Suppressor macrophage treated with lipopolysaccharide for 4 hours (primary cell): ENCODE data around the gene NPAT.
"Not testable (repeated sequence)": the region's sequence is repeated elsewhere in the genome, so short reads cannot be mapped to it uniquely, and the experiment has no call there.

Experiments used
- DNase-seq: peaks from one replicate; pipeline ENCODE4 v3.0.0-alpha.2; 2020

Gene NPAT

GRCh38 chr11:108148556-108148955, 73.9 kb downstream of the NPAT start:
- DNase-seq = no peak

GRCh38 chr11:108147150-108147549, 75.3 kb downstream of the NPAT start:
- DNase-seq = no peak

GRCh38 chr11:108144615-108145014, 77.8 kb downstream of the NPAT start:
- no peak for DNase-seq

- no peak for DNase-seq
Observed at GRCh38 chr11:108142304-108142703, 80.1 kb downstream of the NPAT start.

DNA sequence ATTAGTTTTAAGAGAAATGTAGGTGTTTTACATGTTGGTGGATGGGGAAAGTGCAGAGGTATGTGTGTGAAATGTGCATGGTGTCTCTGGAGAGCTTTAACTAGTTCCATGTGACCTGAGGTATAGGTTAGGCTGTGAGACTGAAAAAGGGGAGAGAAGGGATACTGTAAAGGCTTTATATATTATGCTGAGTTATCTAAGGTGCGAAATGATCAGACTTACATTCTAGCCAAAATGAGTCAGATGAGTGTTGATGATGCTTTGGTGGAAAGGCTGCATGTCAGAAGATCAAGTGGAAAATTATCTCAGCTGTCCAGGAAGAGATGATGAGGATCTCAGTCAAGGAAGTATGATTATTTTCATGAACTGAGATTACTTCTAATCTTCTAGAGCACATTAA, 85.2 kb downstream of the NPAT start:
- DNase-seq = no peak

DNA sequence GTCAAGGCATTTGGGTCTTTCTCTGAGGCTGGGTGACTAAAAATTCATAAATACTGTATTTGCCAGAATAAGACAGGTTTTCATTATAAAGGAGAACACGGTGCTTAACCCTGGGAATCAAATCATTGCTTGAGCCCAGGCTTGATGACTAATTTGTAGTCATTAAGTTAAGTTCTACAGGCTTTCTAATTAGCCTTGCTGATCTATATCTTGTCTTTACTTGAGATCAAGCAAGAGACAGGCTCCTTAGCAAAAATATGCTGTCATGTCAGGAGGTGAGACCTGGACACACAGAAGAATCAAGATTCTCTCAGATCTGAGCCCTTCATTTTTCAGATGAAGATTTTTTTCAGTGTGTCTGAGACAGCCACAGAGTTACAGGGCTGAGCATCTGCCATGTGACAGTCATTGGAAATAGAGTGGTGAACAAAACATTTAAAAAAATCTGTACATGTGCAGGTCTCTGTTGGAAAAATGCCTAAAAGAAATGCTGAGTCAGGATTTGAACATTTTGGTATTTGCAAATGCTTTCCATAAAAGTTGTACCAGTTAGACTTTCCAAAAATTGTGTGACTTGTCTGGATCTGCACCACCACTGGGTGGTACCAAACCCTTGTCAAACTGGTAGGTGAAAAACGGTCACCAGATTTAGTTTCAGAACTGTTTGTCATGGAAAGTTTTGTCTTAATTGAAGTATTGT, 86.4 kb downstream of the NPAT start:
- no peak for DNase-seq

- DNase-seq = not testable (repeated sequence)
Observed at GRCh38 chr11:108132993-108133538, 89.4 kb downstream of the NPAT start.

DNA sequence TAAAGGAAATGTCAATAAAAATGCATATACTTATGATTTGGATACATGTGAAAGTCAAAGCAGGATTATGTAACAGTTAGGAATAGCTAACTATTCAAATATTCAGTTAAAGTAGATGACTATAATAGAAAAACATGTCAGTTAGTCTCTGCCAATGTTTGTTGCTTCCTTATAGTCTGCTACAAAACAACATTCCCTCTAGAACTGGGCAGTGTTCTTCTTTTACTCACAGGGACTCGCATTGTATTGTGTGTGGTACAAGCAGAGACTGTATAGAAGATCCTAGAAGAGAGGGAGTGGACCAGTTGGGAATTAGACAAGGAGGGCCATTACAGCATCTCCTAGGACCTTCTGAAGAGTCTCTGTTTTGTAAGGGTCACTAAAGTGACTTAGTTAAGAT, 90.4 kb downstream of the NPAT start:
- no peak for DNase-seq

DNA sequence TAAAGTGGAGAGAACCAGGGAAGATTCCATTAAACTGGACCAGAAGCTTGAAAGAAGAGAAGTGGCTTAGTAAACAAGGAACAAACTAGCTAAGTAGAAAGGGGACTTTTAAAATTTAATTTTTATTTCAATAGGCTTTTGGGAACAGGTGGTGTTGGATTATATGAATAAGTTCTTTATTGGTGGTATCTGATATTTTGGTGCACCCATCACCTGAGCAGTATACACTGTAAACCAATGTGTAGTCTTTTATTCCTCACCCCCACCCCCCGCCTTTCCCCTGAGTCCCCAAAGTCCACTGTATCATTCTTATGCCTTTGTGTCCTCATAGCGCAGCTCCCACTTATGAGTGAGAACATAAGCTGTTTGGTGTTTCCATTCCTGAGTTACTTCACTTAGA, 93.7 kb downstream of the NPAT start:
- DNase-seq = no peak

- DNase-seq = no peak
Observed at GRCh38 chr11:108125096-108125495, 97.3 kb downstream of the NPAT start.

DNA sequence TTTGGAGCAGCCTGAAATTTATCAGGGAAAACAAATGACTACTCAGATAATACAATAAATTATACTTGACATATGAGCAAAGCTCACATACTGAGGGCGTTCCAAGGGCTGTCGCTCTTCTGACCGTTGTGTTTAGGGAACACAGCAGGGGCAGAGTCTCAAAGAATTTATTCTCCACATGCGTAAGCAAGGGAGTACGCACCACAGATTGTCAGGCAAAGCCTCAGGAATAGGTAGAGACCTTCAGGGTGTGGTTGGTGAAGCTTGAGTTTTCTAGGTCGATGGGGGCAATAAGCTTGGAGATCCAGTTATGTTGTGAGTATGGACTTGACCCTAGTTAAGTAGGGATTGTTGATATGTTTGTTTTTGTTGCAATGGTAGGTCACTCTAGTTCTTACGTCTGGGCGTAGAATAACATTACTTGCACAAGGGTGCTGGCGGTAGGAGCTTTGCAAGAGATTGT, 100.2 kb downstream of the NPAT start:
- no peak for DNase-seq

GRCh38 chr11:108121274-108122155, 100.9 kb downstream of the NPAT start, which contains the start of gene ACAT1:
TSS of gene ACAT1 (plus strand) at chr11:108121567. CDS start at chr11:108121607, 40 bp downstream.
- DNase-seq = peak; percentile 97

- DNase-seq = not testable (repeated sequence)
Observed at GRCh38 chr11:108120936-108121273, 101.5 kb downstream of the NPAT start.

GRCh38 chr11:108117746-108118371, 104.6 kb downstream of the NPAT start:
- peak; percentile 37 for DNase-seq

DNA sequence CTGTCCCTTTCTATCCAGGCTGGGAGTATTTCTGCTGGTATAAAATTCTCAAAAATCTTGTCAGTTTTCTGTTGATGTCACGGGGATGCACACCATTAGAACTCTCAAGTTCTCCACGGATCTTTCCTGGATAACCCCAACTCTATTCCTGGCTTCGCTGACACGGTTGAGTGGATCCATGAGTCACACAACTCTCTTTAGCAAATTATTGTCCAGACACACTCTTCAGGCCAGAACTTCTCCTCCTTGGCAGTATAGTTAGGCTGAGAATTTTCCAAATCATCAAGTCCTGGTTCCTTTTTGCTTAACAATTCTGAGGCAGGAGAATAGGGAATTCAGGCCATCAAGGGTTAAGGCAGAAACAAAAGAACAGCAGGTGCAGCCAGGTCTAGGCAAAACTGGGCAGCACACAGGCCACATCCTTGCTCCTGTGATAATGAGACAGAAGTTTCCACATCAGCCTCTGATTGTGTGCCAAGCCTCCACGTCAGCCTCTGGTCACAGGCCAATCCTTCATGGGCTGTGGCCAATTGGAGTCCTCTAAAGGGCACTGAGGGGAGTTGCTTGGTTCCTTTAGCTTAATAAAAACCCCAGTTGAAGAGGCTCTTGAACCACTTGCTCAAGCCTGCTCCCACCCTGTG, 106.8 kb downstream of the NPAT start:
- DNase-seq = peak; percentile 39

DNA sequence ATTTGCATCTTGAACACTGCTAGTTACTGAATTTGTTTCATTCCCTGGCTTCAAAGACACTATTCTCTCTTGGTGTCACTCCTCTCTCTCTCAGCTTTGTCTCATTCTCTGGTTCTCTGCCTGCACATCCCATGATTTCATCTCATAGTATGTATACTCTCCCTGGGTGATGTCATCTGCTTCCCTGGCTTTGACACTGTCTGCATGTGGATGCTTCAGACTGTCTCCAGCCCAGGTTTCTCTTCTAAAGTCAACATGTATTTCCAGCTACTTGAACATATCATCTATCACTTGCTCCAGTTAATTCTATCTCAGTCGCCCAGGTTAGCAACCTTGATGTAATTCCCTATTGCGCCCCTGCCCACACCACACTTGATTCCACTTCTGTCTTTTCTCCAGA, 110.4 kb downstream of the NPAT start:
- DNase-seq = no peak

- DNase-seq = no peak
Observed at GRCh38 chr11:108111126-108111525, 111.3 kb downstream of the NPAT start.
